ENCODE data around the gene C12orf57. TPM values are rescaled to one million over a fixed set of nuclear protein-coding genes. Genes with fewer than 3 reads are reported as not detected.

C12orf57 gene
- total RNA-seq, 1 experiment from 2014 or later = 107 TPM

GRCh38 chr12:6935371-6936193, 8.2 kb upstream of the C12orf57 start:
- DNase-seq (ENCODE audit: low read depth) = no peak
- in situ Hi-C loops (cut with HindIII; ENCODE audit: low pct_unique_long_range_greater_than_20kb, low sequenced_read_pairs) = no loop called here

- in situ Hi-C loops (cut with HindIII; ENCODE audit: low pct_unique_long_range_greater_than_20kb, low sequenced_read_pairs) = no loop called here
- DNase-seq (ENCODE audit: low read depth) = no peak
These were observed 7.6 kb upstream of the C12orf57 start for GRCh38 chr12:6936194-6936635.

GRCh38 chr12:6936636-6937480, 7.0 kb upstream of the C12orf57 start:
- no peak for DNase-seq (ENCODE audit: low read depth)
- in situ Hi-C loops (cut with HindIII; ENCODE audit: low pct_unique_long_range_greater_than_20kb, low sequenced_read_pairs) = no loop called here

- peak; percentile 95 for DNase-seq (ENCODE audit: low read depth)
- in situ Hi-C loops (cut with HindIII; ENCODE audit: low pct_unique_long_range_greater_than_20kb, low sequenced_read_pairs) = no loop called here
These were observed 6.1 kb upstream of the C12orf57 start for GRCh38 chr12:6937481-6938352.

- in situ Hi-C loops (cut with HindIII; ENCODE audit: low pct_unique_long_range_greater_than_20kb, low sequenced_read_pairs) = no loop called here
- DNase-seq (ENCODE audit: low read depth) = no peak
These were observed 5.2 kb upstream of the C12orf57 start for GRCh38 chr12:6938353-6939190.

- DNase-seq (ENCODE audit: low read depth) = no peak
- in situ Hi-C loops (cut with HindIII; ENCODE audit: low pct_unique_long_range_greater_than_20kb, low sequenced_read_pairs) = no loop called here
These were observed 4.7 kb upstream of the C12orf57 start for GRCh38 chr12:6939191-6939540.

- in situ Hi-C loops (cut with HindIII; ENCODE audit: low pct_unique_long_range_greater_than_20kb, low sequenced_read_pairs) = no loop called here
- no peak for DNase-seq (ENCODE audit: low read depth)
These were observed 2.6 kb upstream of the C12orf57 start for GRCh38 chr12:6941267-6941666.

GRCh38 chr12:6941782-6942181, 2.0 kb upstream of the C12orf57 start:
- DNase-seq (ENCODE audit: low read depth) = no peak
- in situ Hi-C loops (cut with HindIII; ENCODE audit: low pct_unique_long_range_greater_than_20kb, low sequenced_read_pairs) = no loop called here

- in situ Hi-C loops (cut with HindIII; ENCODE audit: low pct_unique_long_range_greater_than_20kb, low sequenced_read_pairs) = no loop called here
- no peak for DNase-seq (ENCODE audit: low read depth)
These were observed 1.5 kb upstream of the C12orf57 start for GRCh38 chr12:6942331-6942665.

- in situ Hi-C loops (cut with HindIII; ENCODE audit: low pct_unique_long_range_greater_than_20kb, low sequenced_read_pairs) = no loop called here
These were observed 467 bp upstream of the C12orf57 start for GRCh38 chr12:6943389-6943721.

GRCh38 chr12:6944381-6945186, 762 bp downstream of the C12orf57 start:
- in situ Hi-C loops (cut with HindIII; ENCODE audit: low pct_unique_long_range_greater_than_20kb, low sequenced_read_pairs) = no loop called here
- peak; percentile 88 for DNase-seq (ENCODE audit: low read depth)

More at GRCh38 chr12:6943389-6943721, 467 bp upstream of the C12orf57 start:
- DNase-seq (ENCODE audit: low read depth) = no peak

GRCh38 chr12:6945613-6946012, 1.8 kb downstream of the C12orf57 start:
- DNase-seq (ENCODE audit: low read depth) = no peak
- in situ Hi-C loops (cut with HindIII; ENCODE audit: low pct_unique_long_range_greater_than_20kb, low sequenced_read_pairs) = no loop called here

- peak; percentile 99 for DNase-seq (ENCODE audit: low read depth)
- in situ Hi-C loops (cut with HindIII; ENCODE audit: low pct_unique_long_range_greater_than_20kb, low sequenced_read_pairs) = no loop called here
These were observed 2.5 kb downstream of the C12orf57 start for GRCh38 chr12:6946033-6946919.

- DNase-seq (ENCODE audit: low read depth) = no peak
- in situ Hi-C loops (cut with HindIII; ENCODE audit: low pct_unique_long_range_greater_than_20kb, low sequenced_read_pairs) = no loop called here
These were observed 3.1 kb downstream of the C12orf57 start for GRCh38 chr12:6946920-6947374.

GRCh38 chr12:6947615-6948014, 3.8 kb downstream of the C12orf57 start:
- DNase-seq (ENCODE audit: low read depth) = no peak
- in situ Hi-C loops (cut with HindIII; ENCODE audit: low pct_unique_long_range_greater_than_20kb, low sequenced_read_pairs) = no loop called here

- DNase-seq (ENCODE audit: low read depth) = no peak
- in situ Hi-C loops (cut with HindIII; ENCODE audit: low pct_unique_long_range_greater_than_20kb, low sequenced_read_pairs) = no loop called here
These were observed 5.2 kb downstream of the C12orf57 start for GRCh38 chr12:6948873-6949594.
